ENCODE measurements around the gene FMN1. TPM values are rescaled to one million over a fixed set of nuclear protein-coding genes. Genes with fewer than 3 reads are reported as not detected.
A peak's percentile ranks its signal among the peaks of the same experiment; 100 is the strongest.

FMN1 gene
- total RNA-seq, 4 donors from 2014 or later, result 5.1 to 13.3 (median 9.0) TPM

DNA sequence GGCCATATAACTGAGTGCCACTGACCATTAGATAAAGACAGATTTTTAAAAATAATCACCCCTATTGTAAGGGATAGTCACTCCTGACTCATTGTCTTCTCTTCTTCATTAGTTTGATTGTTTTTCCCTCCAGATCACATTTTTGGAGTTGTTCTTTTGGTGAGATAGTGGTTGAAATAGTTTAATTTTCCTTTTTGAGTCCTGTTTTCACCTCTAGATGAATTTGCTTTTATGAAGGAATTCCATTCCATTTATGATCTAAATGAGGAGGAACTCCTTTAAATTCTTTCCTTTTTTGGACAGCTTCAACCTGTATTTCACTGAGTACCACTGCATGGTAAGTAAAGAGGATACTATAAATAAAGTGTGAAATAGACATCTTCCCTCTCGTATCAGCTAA, 364.3 kb downstream of the FMN1 start:
- no peak for ATAC-seq
- no peaks in the 10 kb centered on the region for H3K27me3 ChIP-seq
- H3K36me3 ChIP-seq, result no peaks in the 10 kb centered on the region
- no peak overlapping the region for H3K27ac ChIP-seq
- H3K4me3 ChIP-seq, result no peak overlapping the region
- TF ChIP-seq, protein P1, sequence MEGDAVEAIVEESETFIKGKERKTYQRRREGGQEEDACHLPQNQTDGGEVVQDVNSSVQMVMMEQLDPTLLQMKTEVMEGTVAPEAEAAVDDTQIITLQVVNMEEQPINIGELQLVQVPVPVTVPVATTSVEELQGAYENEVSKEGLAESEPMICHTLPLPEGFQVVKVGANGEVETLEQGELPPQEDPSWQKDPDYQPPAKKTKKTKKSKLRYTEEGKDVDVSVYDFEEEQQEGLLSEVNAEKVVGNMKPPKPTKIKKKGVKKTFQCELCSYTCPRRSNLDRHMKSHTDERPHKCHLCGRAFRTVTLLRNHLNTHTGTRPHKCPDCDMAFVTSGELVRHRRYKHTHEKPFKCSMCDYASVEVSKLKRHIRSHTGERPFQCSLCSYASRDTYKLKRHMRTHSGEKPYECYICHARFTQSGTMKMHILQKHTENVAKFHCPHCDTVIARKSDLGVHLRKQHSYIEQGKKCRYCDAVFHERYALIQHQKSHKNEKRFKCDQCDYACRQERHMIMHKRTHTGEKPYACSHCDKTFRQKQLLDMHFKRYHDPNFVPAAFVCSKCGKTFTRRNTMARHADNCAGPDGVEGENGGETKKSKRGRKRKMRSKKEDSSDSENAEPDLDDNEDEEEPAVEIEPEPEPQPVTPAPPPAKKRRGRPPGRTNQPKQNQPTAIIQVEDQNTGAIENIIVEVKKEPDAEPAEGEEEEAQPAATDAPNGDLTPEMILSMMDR (IDR thresholded peaks at IDR 0.05), result no peak
- no peak for TF ChIP-seq POLR2AphosphoS5 (IDR thresholded peaks at IDR 0.05)
- TF ChIP-seq POLR2A (IDR thresholded peaks at IDR 0.05), result no peak
- H3K9me3 ChIP-seq, result no peaks in the 10 kb centered on the region
- WGBS, 2 donors (ENCODE audit: low coverage in 1 of 2), result 86% methylated on average over 1 of the region's 1 CpG; no CpG with 5 or more reads in 1 of the 2 donors
- peaks cover 0 to 10% (median 5%) of the 10 kb centered on the region in 3 donors for H3K4me1 ChIP-seq

DNA sequence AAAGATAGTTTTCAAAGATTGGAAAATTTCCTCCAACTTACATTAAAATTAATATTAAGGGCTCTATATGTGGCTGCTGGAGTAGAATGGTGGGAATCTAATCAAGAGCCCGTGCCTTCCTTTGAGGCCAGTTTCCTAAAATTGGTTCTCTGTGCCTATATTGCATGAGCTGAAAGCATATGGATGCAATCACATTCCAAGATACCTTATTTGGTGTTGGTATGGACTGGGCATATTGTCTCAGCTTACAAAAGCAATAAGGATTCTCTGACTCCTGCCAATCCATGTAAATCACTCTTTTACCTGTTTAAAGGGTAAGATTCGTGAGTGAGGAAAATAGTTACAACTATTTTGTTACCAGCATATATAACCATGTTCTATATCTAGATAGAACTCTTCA, 365.1 kb downstream of the FMN1 start:
- no peak for TF ChIP-seq POLR2AphosphoS5 (IDR thresholded peaks at IDR 0.05)
- TF ChIP-seq EP300 (IDR thresholded peaks at IDR 0.05), result no peak
- TF ChIP-seq POLR2A (IDR thresholded peaks at IDR 0.05), result no peak
- TF ChIP-seq, protein P1 (IDR thresholded peaks at IDR 0.05), result no peak
- no peaks in the 10 kb centered on the region for H3K9me3 ChIP-seq
- WGBS, 2 donors (ENCODE audit: low coverage in 1 of 2), result 95 to 100% methylated on average over 1 to 2 of the region's 2 CpGs
- H3K4me3 ChIP-seq, result no peak overlapping the region
- no peak for ATAC-seq
- H3K36me3 ChIP-seq, result no peaks in the 10 kb centered on the region
- no peak overlapping the region for H3K27ac ChIP-seq
- peaks cover 0 to 18% (median 5%) of the 10 kb centered on the region in 3 donors for H3K4me1 ChIP-seq
- no peaks in the 10 kb centered on the region for H3K27me3 ChIP-seq

DNA sequence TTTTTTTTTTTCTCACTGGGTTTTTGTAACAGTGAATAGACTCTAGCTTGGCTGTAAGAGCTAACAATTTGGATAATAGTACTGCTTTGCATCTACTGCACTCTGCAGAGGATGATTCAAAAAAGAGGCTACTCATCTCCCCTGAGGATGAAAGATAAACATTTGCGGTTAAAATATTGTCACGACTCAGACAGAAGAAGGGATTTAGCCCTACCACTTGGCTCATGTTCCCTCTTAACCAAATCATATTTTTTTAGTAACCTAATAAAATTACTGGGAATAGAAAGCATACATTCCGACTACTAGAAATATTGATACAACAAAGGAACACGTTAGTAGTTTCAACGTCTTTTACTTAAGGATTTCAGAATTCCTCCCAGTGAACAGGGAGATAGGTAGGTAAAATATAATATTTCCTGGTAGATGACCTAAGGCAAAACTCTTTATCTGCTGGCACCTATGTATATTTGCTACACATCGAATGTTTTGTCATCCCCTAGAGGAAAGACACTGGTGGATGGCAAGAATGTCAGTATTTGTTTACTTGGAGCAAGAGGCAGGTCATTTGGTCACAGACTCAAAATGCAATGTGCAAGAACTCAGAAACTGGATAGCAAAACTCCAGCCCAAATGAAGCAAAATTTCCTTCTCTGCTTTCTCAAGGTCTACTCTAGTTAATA, 365.9 kb downstream of the FMN1 start:
- Histone ChIP-seq H3K27ac (no peak overlapping the region), H3K36me3 (no peaks in the 10 kb centered on the region), H3K27me3 (no peaks in the 10 kb centered on the region), H3K4me3 (no peak overlapping the region), H3K9me3 (no peaks in the 10 kb centered on the region), H3K4me1 (peaks cover 0 to 25% (median 5%) of the 10 kb centered on the region in 3 donors)
- WGBS, 2 donors (ENCODE audit: low coverage in 1 of 2), result 17 to 46% methylated on average over 6 of the region's 6 CpGs
- ATAC-seq, result no peak
- TF ChIP-seq, protein P1 (IDR thresholded peaks at IDR 0.05), result no peak
- no peak for TF ChIP-seq EP300 (IDR thresholded peaks at IDR 0.05)

DNA sequence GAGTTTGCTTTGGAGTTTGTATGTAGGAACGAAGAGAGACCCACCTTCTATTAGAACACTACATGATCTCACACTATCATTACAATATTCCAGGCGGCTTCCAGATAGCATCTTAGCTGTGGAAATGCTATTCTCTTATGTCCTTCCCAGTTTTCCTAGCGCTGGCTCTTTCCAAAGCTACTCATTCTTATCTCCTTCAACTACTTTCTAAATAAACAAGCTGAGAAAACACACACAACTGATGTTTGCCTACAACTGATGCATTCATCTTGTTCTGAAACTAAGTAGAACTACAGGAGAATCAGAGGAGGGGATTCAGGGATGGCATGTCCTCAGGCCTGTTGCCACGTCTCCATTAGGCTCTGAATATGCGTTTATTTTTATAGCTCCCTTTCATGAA, 367.8 kb downstream of the FMN1 start:
- Histone ChIP-seq H3K4me3 (no peak overlapping the region), H3K27ac (no peak overlapping the region), H3K27me3 (no peaks in the 10 kb centered on the region), H3K4me1 (peaks cover 0 to 25% (median 5%) of the 10 kb centered on the region in 3 donors), H3K9me3 (no peaks in the 10 kb centered on the region), H3K36me3 (no peaks in the 10 kb centered on the region)
- no peak for ATAC-seq
- TF ChIP-seq POLR2A (IDR thresholded peaks at IDR 0.05), result no peak
- no peak for TF ChIP-seq EP300 (IDR thresholded peaks at IDR 0.05)
- TF ChIP-seq, protein P1 (IDR thresholded peaks at IDR 0.05), result no peak
- TF ChIP-seq POLR2AphosphoS5 (IDR thresholded peaks at IDR 0.05), result no peak
- 81 to 91% methylated on average over 3 to 5 of the region's 5 CpGs for WGBS, 2 donors (ENCODE audit: low coverage in 1 of 2)

DNA sequence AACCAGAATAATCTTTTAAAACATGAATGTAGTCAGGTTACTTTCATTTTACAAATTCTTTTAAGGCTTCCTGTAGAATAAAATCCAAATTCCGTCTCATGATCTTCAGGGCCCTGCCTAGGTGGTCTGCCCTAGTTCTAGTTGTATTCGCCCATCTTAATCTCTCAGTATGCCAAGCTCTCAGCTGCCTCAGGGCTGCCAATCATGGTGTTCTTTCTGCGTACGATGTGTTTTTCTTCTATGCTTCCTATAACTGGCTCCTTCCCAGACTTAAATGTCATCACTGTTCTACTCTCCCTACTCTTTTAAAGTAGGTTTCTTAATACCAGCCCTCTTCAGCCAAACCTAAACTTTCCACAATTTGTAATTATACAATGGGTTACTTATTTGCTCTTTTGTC, 369.3 kb downstream of the FMN1 start:
- Histone ChIP-seq H3K4me3 (peak overlapping the region; percentile 3 to 13), H3K36me3 (no peaks in the 10 kb centered on the region), H3K4me1 (peaks cover 0 to 32% (median 5%) of the 10 kb centered on the region in 3 donors), H3K27me3 (no peaks in the 10 kb centered on the region), H3K9me3 (no peaks in the 10 kb centered on the region), H3K27ac (peak overlapping the region; percentile 25 to 74 (median 68))
- peak; percentile 36 for ATAC-seq
- TF ChIP-seq POLR2AphosphoS5 (IDR thresholded peaks at IDR 0.05), result peak; percentile 11
- TF ChIP-seq, protein P1 (IDR thresholded peaks at IDR 0.05), result no peak
- no peak for TF ChIP-seq POLR2A (IDR thresholded peaks at IDR 0.05)
- 17 to 34% methylated on average over 4 of the region's 4 CpGs for WGBS, 2 donors (ENCODE audit: low coverage in 1 of 2)
